Adipocyte (in vitro differentiated cells): Measurements from ENCODE around the gene CEP170B.
A peak's percentile ranks its signal among the peaks of the same experiment; 100 is the strongest.

Experiments used
- DNase-seq: peaks from one replicate; pipeline ENCODE4 v3.0.0-alpha.2; 2015; ENCODE audit warnings: low read depth
- H3K27me3 ChIP-seq: replicated peaks from 2 replicates; pipeline ENCODE4 v1.7.0; 2013; ENCODE audit warnings: mild to moderate bottlenecking, low read length, moderate library complexity; ENCODE audit not compliant: control insufficient read depth, insufficient read depth
- H3K36me3 ChIP-seq: 2 replicates; pipeline ENCODE4 v1.7.0; 2013; ENCODE audit warnings: low read length, mild to moderate bottlenecking, moderate library complexity; ENCODE audit not compliant: control insufficient read depth, insufficient read depth, severe bottlenecking
- H3K4me1 ChIP-seq: 2 replicates; pipeline ENCODE4 v1.7.0; 2013; ENCODE audit warnings: mild to moderate bottlenecking, low read length, moderate library complexity; ENCODE audit not compliant: control insufficient read depth, insufficient read depth
- H3K4me3 ChIP-seq: 2 replicates; pipeline ENCODE4 v1.7.0; 2013; ENCODE audit warnings: mild to moderate bottlenecking, low read length, moderate library complexity
- H3K9ac ChIP-seq: 2 replicates; pipeline ENCODE4 v1.7.0; 2013; ENCODE audit warnings: mild to moderate bottlenecking, low read length, moderate library complexity
- H3K9me3 ChIP-seq: 2 replicates; pipeline ENCODE4 v1.7.0; 2013; ENCODE audit warnings: mild to moderate bottlenecking, low read length, moderate library complexity; ENCODE audit not compliant: control insufficient read depth

CEP170B gene

DNA sequence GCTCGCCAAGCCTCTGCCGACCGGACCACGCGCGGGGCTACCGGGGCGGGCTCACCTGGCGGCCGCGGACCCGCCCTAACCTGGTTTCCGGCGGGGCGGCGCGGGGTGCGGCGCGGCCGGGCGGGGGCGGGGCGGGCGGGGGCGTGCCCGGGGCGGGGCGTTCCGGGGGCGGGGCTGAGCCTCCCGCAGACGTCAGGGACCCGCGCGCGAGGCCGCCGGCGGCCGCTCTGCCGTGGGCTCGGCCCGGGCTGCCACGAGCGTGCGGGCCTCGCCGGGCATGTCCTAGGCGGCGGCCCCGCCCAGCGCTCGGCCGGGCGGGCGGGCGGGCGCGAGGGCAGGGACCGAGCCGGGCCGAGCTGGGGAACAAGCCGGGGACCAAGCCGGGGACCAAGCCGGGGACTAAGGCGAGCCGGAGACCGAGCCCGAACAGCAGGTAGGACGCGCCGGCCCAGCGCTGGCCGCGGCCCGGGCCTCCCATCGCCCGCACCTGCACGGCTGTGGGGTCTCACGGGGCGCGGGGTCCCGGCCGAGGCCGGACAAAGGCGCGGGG, at the start of gene CEP170B:
Gene CEP170B (plus strand): TSS at position 188 of the 550 bp plus-strand sequence. CDS start 3,183 bp downstream, outside the sequence.
- peak within 1 kb of the TSS; percentile 88 for H3K4me3 ChIP-seq
- H3K36me3 ChIP-seq, result peaks cover 9% of the 10 kb centered on the region
- H3K9ac ChIP-seq, result peak within 1 kb of the TSS; percentile 92
- no peaks in the 10 kb centered on the region for H3K27me3 ChIP-seq
- H3K9me3 ChIP-seq, result no peaks in the 10 kb centered on the region
- peaks cover 21% of the 10 kb centered on the region for H3K4me1 ChIP-seq
- DNase-seq, result peak; percentile 85

DNA sequence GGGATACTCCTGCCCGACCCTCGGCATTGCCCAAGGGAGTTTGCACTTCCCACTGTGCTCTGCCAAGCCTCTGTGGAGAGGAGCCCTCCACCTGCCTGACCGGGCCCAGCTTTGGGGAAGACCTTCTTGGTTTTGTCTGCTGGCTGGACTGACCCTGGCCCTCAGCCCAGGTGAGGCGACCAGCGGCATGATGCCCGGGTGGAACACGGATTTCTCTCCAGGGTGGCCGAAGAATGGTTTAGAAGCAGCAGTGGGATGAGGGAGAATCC, 48.5 kb upstream of the CEP170B start:
- H3K27me3 ChIP-seq, result no peaks in the 10 kb centered on the region
- H3K4me3 ChIP-seq, result peak overlapping the region; percentile 90
- no peaks in the 10 kb centered on the region for H3K36me3 ChIP-seq
- H3K9me3 ChIP-seq, result no peaks in the 10 kb centered on the region
- no peak for DNase-seq
- peaks cover 13% of the 10 kb centered on the region for H3K4me1 ChIP-seq
- H3K9ac ChIP-seq, result peak overlapping the region; percentile 96

DNA sequence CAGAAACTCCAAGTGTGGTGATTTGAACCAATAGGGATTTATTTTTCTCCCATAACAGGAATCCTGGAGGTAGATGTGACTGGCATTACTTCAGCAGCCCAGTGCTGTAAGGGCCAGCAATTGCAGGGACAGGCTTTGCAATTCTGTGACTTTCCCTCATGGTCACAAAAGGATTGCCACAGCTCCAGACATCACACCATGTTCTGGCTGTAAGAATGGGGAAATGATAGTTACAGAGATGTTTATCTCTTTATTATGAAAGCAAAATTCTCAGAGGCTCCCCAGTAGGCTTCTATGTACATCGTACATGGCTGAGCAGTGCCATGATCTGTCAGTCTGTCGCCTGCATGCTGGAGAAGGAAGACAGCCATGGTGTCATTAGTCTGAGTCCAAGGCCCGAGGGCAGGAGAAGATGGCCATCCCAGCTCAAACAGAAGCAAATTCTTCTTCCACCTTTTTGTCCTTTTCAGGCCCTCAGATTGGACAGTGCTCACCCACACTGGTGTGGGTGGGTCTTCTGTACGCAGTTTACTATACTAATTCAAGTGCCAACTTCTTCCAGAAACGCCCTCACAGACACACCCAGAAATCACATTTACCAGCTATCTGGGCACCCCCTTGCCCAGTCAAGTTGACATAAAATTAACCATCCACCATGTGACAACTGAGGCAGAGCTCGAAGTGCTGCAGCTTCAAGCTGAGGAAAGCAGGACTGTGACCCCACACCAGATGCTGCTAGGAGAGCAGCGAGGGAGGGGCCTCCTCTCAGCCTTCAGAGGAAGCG, 46.9 kb upstream of the CEP170B start:
- H3K4me3 ChIP-seq, result no peak overlapping the region

DNA sequence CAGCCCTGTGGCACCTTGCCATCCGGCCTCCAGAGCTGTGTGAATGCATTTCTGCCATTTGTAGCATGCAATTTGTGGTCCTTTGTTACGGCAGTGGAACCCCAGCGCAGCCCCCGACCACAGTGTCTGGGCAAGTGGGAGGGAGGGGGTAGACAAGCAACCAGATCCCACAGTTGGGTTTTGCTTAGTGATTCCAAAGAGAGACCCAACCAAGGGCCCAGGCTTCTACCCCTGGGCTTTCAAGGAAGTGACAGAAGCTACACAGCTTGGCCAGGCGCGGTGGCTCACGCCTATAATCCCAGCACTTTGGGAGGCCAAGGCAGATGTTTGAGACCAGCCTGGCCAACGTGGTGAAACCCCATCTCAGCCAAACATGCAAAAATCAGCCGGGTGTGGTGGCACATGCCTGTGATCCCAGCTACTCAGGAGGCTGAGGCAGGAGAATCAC, 46.3 kb upstream of the CEP170B start:
- Histone ChIP-seq H3K27me3 (no peaks in the 10 kb centered on the region), H3K4me3 (no peak overlapping the region), H3K36me3 (no peaks in the 10 kb centered on the region), H3K9ac (no peak overlapping the region), H3K9me3 (no peaks in the 10 kb centered on the region), H3K4me1 (peaks cover 13% of the 10 kb centered on the region)
- DNase-seq, result no peak

More for the DNA sequence above, 46.9 kb upstream of the CEP170B start:
- Histone ChIP-seq H3K9me3 (no peaks in the 10 kb centered on the region), H3K36me3 (no peaks in the 10 kb centered on the region), H3K27me3 (no peaks in the 10 kb centered on the region), H3K4me1 (peaks cover 13% of the 10 kb centered on the region), H3K9ac (no peak overlapping the region)
- no peak for DNase-seq

DNA sequence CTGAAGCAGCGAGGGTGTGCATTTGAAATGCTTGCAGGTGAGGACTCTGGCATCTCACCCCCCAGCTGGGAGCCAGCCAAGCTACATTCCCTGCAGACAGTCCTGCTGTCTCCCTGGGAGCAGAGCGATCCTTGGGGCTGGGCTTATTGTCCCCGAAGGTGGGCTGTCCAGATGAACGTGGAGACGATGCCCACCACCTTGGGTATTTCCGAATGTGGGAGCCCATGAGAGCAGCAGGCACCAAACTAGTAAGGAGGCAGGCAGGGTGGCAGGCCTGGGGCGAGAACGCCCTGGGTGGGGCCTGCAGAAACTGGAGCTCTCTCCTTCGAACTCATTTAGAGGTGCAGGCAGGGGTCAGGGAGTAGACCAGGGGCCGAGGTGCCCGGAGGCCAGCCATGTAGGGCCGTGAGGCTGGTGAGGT, 45.7 kb upstream of the CEP170B start:
- DNase-seq, result no peak
- Histone ChIP-seq H3K9ac (no peak overlapping the region), H3K36me3 (no peaks in the 10 kb centered on the region), H3K4me3 (no peak overlapping the region), H3K9me3 (no peaks in the 10 kb centered on the region), H3K4me1 (peaks cover 13% of the 10 kb centered on the region), H3K27me3 (no peaks in the 10 kb centered on the region)

DNA sequence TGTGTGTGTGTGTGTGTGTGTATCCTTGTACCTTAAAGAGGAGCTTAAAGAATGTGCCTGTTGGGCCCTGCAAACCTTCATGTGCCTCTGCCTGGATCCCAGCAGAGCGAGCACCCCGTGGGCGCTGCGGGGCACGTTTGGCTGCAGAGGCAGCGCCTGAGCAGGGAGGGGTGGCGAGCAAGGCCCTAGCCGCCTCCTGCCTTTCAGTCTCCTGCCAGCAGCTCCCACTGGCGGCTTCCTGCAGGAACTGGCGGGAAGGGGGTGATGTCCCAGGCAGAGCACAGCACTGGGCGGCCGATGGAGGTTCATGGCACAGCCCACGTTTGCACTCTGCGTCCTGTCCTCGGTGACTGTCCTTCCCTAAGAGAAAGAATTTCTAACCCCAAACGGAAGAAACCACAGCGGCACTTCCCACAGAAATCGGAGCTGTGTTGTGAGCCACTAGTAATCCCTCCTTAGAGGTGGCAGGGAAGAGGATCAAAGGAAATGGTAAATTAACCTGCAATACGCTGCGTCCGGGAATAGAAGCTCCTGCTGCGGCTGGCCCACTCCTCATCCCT, 44.3 kb upstream of the CEP170B start:
- H3K27me3 ChIP-seq, result peaks cover 6% of the 10 kb centered on the region
- peaks cover 15% of the 10 kb centered on the region for H3K4me1 ChIP-seq
- DNase-seq, result peak; percentile 60
- H3K9ac ChIP-seq, result no peak overlapping the region
- no peaks in the 10 kb centered on the region for H3K36me3 ChIP-seq
- H3K9me3 ChIP-seq, result no peaks in the 10 kb centered on the region
- no peak overlapping the region for H3K4me3 ChIP-seq

DNA sequence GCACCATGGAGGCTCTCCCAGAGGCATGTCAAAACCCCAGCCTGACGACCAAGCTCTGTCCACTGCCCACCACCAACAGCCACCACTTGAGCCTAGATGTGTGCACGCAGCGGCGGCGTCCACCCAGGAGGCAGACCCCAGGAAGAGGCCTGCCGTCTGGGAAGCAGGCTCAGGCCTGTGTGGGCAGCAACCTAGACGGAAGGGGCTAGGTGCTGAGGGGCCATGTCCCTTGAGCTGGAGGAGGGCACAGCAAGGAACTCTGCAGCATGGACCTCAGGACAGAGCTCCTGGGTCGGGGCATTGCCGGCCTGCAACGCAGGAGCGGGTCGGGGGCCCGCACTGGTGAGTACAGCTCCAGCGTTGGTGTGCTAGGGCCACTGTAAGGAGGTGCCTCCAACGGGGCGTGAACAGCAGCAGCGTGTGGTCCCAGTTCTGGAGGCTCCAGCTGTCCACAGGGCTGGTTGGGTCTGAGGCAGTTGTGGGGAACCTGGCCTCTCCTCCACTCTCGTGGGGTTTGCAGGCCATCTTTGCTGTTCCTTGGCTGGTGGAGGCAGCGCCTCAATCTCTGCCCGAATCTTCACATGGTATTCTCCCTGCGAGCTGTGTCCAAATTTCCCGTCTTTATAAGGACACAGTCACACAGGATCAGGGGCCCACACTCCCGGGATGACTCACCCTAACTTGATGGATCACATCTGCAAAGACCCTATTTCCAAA, 43.7 kb upstream of the CEP170B start:
- Histone ChIP-seq H3K4me3 (no peak overlapping the region), H3K4me1 (peaks cover 14% of the 10 kb centered on the region), H3K36me3 (no peaks in the 10 kb centered on the region), H3K9me3 (no peaks in the 10 kb centered on the region), H3K9ac (no peak overlapping the region), H3K27me3 (peaks cover 6% of the 10 kb centered on the region)
- no peak for DNase-seq

DNA sequence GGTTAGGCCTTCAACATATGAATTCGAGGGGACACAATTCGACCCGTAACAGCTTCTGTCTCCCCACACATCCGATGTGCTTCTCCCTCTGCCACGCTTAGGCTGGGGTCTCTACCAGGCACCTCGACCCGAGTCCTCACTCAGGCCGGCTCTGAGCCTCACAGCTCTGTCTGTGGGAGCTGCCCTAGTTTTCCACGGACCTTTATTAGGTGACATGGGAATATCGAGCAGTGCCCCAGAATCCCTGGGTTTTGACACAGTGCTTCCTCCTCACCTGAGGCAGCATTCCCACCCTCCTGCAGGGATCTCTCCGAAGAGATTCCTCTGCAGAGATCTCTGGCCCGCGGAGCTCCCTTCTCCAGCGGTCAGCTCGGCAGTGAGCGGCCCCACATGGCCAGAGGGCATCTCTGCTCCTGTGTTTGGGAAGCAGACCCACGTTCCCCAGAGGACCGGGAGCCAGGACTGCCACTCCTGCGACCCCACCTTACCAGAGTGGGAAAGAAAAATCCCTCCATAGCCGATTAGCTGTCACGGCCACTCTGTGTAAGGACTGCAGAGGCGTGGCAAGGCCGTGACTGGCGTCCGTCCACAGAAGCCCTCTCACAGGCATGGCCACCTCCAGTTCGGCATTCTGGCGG, 43.0 kb upstream of the CEP170B start:
- Histone ChIP-seq H3K9me3 (no peaks in the 10 kb centered on the region), H3K9ac (no peak overlapping the region), H3K27me3 (peaks cover 6% of the 10 kb centered on the region), H3K4me1 (peaks cover 10% of the 10 kb centered on the region), H3K36me3 (no peaks in the 10 kb centered on the region), H3K4me3 (no peak overlapping the region)
- DNase-seq, result no peak

DNA sequence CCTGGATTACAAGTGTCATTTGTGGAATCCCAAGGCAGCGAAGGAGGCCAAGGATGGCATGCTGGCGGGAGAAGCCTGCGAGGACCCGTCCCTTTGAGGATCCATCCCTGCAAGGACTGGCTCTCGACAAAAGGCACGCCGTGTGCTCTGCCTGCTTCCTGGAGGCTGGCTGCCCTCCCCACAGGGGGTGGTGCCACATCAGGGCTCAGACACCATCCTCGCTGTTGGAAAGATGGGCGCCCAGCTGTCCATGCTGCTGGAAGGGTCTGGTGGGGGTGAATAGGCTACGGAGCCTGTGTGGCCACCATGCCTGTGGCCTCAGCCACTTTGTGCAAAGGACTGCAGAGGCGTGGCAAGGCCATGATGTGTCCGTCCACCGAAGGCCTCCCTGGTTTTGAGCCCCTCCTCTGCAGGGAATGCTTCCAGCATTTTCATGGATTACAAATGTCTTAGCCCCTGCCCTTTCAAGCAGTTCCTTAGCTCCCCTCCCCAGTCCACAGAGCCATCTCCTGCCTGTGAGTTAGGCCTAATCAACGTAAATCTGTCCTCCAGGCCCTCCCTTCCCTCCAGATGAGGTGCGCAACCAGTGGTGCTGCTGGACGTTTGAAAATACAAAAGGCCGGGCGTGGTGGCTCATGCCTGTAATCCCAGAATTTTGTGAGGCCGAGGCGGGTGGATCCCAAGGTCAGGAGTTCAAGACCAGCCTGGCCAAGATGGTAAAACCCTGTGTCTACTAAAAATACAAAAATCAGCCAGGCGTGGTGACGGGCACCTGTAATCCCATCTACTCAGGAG, 42.0 kb upstream of the CEP170B start:
- Histone ChIP-seq H3K9me3 (no peaks in the 10 kb centered on the region), H3K9ac (no peak overlapping the region), H3K4me3 (no peak overlapping the region), H3K4me1 (peaks cover 18% of the 10 kb centered on the region), H3K36me3 (no peaks in the 10 kb centered on the region), H3K27me3 (peaks cover 6% of the 10 kb centered on the region)
- DNase-seq, result no peak

DNA sequence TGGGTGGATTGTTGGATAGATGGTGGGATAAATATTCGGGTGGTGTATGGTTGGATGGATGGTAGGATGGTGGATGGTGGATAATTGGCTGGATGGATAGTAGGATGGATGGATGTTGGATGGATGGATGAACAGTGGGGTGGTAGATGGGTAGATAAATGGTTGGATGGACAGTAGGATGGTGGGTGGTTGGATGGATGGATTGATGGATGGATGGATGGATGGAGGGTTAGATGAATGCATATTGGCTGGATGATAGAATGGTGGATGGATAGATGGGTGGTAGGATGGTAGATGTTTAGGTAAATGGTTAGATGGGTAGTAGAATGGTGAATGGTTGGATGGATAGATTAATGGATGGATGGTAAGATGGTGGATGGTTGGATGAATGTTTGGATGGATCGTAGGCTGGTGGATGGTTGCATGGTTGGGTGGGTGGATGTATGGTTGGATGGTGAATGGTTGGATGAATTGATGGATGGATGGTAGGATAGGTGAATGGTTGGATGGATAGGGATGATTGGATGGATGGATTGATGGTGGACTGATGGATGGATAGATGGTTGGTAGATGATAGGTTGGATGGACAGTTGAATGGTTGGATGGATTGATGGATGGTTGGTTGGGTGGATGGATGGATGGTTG, 40.6 kb upstream of the CEP170B start:
- H3K9me3 ChIP-seq, result no peaks in the 10 kb centered on the region
- H3K36me3 ChIP-seq, result no peaks in the 10 kb centered on the region
- peaks cover 6% of the 10 kb centered on the region for H3K27me3 ChIP-seq
- no peak for DNase-seq
- H3K4me1 ChIP-seq, result peaks cover 18% of the 10 kb centered on the region
- no peak overlapping the region for H3K9ac ChIP-seq
- no peak overlapping the region for H3K4me3 ChIP-seq
